ENCODE results near the gene EVL. TPM values are rescaled to one million over a fixed set of nuclear protein-coding genes. Genes with fewer than 3 reads are reported as not detected.

The EVL gene
- total RNA-seq, 4 donors from 2014 or later, result 24.2 to 40.1 (median 29.8) TPM

DNA sequence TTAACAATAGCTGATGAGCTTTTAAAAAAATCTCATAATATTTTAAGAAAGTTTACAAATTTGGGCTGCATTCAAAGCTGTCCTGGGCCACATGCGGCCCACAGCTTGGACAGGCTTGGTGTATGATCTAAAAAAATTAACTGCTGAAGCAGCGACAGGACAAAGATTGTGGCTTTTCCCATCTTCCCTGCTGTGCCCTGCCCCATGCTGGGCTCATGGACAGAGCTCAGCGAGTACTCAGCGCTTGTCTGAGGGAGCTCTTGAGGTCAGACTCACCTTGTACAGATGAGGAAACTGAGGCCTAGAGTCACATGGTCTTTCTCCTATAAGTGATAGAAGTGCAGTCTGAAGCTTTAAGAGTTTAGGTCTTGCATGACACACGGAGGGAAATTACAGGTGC is 15.0 kb downstream of the EVL start:
- TF ChIP-seq, protein P1, sequence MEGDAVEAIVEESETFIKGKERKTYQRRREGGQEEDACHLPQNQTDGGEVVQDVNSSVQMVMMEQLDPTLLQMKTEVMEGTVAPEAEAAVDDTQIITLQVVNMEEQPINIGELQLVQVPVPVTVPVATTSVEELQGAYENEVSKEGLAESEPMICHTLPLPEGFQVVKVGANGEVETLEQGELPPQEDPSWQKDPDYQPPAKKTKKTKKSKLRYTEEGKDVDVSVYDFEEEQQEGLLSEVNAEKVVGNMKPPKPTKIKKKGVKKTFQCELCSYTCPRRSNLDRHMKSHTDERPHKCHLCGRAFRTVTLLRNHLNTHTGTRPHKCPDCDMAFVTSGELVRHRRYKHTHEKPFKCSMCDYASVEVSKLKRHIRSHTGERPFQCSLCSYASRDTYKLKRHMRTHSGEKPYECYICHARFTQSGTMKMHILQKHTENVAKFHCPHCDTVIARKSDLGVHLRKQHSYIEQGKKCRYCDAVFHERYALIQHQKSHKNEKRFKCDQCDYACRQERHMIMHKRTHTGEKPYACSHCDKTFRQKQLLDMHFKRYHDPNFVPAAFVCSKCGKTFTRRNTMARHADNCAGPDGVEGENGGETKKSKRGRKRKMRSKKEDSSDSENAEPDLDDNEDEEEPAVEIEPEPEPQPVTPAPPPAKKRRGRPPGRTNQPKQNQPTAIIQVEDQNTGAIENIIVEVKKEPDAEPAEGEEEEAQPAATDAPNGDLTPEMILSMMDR (IDR thresholded peaks at IDR 0.05), result no peak
- TF ChIP-seq POLR2A (IDR thresholded peaks at IDR 0.05), result no peak
- no peaks in the 10 kb centered on the region for H3K36me3 ChIP-seq
- no peak overlapping the region for H3K27ac ChIP-seq
- peaks cover 0 to 17% of the 10 kb centered on the region in 2 donors for H3K4me1 ChIP-seq
- H3K27me3 ChIP-seq, result no peaks in the 10 kb centered on the region
- no peaks in the 10 kb centered on the region for H3K9me3 ChIP-seq
- intact Hi-C loops (cut with DNase I), result no loop called here
- no peak for DNase-seq
- H3K4me3 ChIP-seq (replicated peaks in 1 of 3), result no peak overlapping the region
- 87 to 97% methylated on average over 5 of the region's 5 CpGs for WGBS, 2 donors

DNA sequence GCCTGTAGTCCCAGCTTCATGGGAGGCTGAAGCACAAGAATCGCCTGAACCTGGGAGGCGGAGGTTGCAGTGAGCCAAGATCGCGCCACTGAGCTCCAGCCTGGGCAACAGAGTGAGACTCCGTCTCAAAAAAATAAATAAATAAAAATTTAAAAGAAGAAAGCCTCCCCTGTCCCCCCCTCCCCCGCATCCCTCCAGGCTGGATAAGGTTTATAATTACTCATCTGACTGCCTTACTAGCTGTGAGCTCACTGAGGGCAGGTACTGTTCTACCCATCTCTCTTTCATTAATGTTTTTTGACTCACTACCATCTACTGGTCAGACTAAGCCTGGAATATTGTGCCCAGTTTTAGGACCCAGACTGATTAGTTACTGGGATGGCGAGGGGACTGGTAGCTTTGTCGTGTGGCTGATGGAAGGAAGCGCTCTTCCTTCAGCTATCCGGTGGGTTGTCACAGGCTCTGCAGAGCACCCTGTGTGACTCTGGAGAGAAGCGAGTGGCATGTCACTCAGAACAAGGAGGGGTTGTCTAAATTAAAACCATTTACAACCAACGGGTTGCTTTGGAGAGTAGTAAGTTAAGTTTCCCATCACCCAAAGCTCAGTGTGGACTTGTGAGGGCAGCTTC is 16.9 kb downstream of the EVL start:
- Histone ChIP-seq H3K27me3 (no peaks in the 10 kb centered on the region), H3K27ac (no peak overlapping the region), H3K4me1 (peaks cover 0 to 12% of the 10 kb centered on the region in 2 donors), H3K9me3 (no peaks in the 10 kb centered on the region), H3K4me3 (replicated peaks in 1 of 3) (no peak overlapping the region), H3K36me3 (no peaks in the 10 kb centered on the region)
- TF ChIP-seq, protein P1 (IDR thresholded peaks at IDR 0.05), result no peak
- intact Hi-C loops (cut with DNase I), result no loop called here
- 94 to 97% methylated on average over 12 of the region's 12 CpGs for WGBS, 2 donors
- no peak for DNase-seq

DNA sequence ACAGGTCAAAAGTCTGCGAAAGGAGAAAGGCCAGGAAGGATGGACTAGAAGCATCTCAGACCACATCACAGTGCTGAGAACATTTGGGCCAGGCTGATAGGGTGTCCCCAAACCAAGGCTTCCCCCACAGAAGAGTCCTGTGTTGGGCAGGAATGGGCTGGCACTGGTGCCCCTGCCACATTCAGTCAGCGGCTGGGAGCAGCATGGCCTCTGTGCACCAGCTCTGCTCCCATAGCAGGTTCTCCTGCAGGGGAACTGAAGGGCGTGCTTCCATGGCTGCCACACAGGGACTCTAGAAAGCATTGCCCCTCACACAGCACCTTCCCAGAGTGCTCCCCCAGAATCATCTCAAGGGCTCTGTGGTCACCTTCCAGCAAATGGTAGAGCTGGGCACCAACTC is 17.5 kb downstream of the EVL start:
- 88 to 99% methylated on average over 1 to 3 of the region's 3 CpGs for WGBS, 2 donors
- no peaks in the 10 kb centered on the region for H3K27me3 ChIP-seq
- H3K4me1 ChIP-seq, result peaks cover 0 to 12% of the 10 kb centered on the region in 2 donors
- H3K9me3 ChIP-seq, result no peaks in the 10 kb centered on the region
- no peak overlapping the region for H3K4me3 ChIP-seq (replicated peaks in 1 of 3)
- TF ChIP-seq, protein P1 (IDR thresholded peaks at IDR 0.05), result no peak
- TF ChIP-seq POLR2A (IDR thresholded peaks at IDR 0.05), result no peak
- H3K27ac ChIP-seq, result no peak overlapping the region
- no peaks in the 10 kb centered on the region for H3K36me3 ChIP-seq
- intact Hi-C loops (cut with DNase I), result no loop called here
- no peak for DNase-seq

DNA sequence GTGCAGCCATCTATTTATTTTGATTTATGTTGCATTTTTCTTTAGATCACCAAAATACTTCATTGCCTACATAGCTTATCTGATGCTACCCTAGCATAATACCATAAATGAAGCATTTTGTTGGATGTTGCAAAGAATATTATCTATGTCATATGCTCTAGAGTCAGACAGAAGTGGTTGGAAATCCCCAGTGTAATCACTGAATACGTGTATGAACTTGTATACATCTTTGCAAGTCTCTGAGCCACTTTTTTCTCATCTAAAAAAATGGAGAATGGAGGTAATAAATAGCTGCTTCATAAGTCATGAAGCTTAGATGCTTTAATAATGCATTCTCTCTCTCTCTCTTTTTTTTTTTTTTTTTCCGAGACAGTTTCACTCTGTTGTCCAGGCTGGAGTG is 18.5 kb downstream of the EVL start:
- 74 to 78% methylated on average over 2 of the region's 2 CpGs for WGBS, 2 donors
- no peak for TF ChIP-seq POLR2A (IDR thresholded peaks at IDR 0.05)
- TF ChIP-seq, protein P1 (IDR thresholded peaks at IDR 0.05), result no peak
- H3K4me3 ChIP-seq (replicated peaks in 1 of 3), result no peak overlapping the region
- no peak overlapping the region for H3K27ac ChIP-seq
- H3K27me3 ChIP-seq, result no peaks in the 10 kb centered on the region
- intact Hi-C loops (cut with DNase I), result no loop called here
- H3K4me1 ChIP-seq, result peaks cover 0 to 6% of the 10 kb centered on the region in 2 donors
- H3K9me3 ChIP-seq, result no peaks in the 10 kb centered on the region
- DNase-seq, result no peak
- no peaks in the 10 kb centered on the region for H3K36me3 ChIP-seq

DNA sequence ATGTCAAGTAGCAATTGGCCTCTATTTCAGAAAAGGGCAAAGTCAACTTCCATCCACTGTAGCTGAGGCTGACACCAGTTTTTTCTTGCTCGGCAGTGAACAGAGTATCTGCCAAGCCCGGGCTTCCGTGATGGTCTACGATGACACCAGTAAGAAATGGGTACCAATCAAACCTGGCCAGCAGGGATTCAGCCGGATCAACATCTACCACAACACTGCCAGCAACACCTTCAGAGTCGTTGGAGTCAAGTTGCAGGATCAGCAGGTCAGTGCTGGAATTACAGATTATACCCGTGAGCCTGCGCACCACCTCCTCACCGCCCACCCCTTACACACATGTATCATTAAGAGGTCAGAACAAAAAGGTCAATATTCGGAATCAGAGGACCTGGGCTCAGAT is 19.4 kb downstream of the EVL start:
- intact Hi-C loops (cut with DNase I), result no loop called here
- H3K4me1 ChIP-seq, result no peaks in the 10 kb centered on the region
- no peak for DNase-seq
- 86 to 93% methylated on average over 10 of the region's 10 CpGs for WGBS, 2 donors
- no peaks in the 10 kb centered on the region for H3K36me3 ChIP-seq
- no peaks in the 10 kb centered on the region for H3K27me3 ChIP-seq
- H3K27ac ChIP-seq, result no peak overlapping the region
- no peak overlapping the region for H3K4me3 ChIP-seq (replicated peaks in 1 of 3)
- TF ChIP-seq POLR2A (IDR thresholded peaks at IDR 0.05), result no peak
- TF ChIP-seq, protein P1 (IDR thresholded peaks at IDR 0.05), result no peak
- H3K9me3 ChIP-seq, result no peaks in the 10 kb centered on the region
